SK-N-SH (cell line): ENCODE results near the gene C5orf63. TPM values are rescaled to one million over a fixed set of nuclear protein-coding genes. Genes with fewer than 3 reads are reported as not detected.

ENCODE experiments used
- CTCF ChIA-PET: fragments of 300-600, 350-600 bp; formaldehyde crosslinking; extraction: SDS; loops from one replicate; lab custom pipeline; 2021; lab: Yijun Ruan, JAX
- POLR2A ChIA-PET: fragments of 350-600 bp; sonication (Branson Sonifier 250); formaldehyde crosslinking; extraction: SDS; loops from one replicate; lab custom pipeline; 2020; ENCODE audit warnings: antibody characterized with exemption, inconsistent platforms; lab: Yijun Ruan, JAX
- DNase-seq: peaks from one replicate; pipeline ENCODE4 v3.0.0; 2012
- H2AFZ ChIP-seq: fragments of 200-600 bp; sonication (generic); 2 replicates; pipeline ENCODE4 v1.8.1; 2016; ENCODE audit warnings: antibody characterized with exemption, mild to moderate bottlenecking, low read depth
- H3F3A ChIP-seq: fragments of 200-600 bp; sonication (generic); replicated peaks from 2 replicates; pipeline ENCODE3; 2016; ENCODE audit warnings: antibody characterized with exemption, mild to moderate bottlenecking; ENCODE audit not compliant: insufficient read depth
- H3K27ac ChIP-seq, 2 experiments: fragments of 200-500 bp in 1 of 2; fragments of 200-600 bp in 1 of 2; sonication (Bioruptor generic) in 1 of 2; sonication (generic), shearing (Covaris generic) in 1 of 2; 2 replicates each; pipeline versions ENCODE4 v1.5.1 to v1.6.1; 2014 to 2016; ENCODE audit warnings: low read depth in 2 of 2, inconsistent platforms in 1 of 2, low read length in 1 of 2, mild to moderate bottlenecking in 1 of 2, mixed read lengths in 1 of 2
- H3K27me3 ChIP-seq: fragments of 200-600 bp; sonication (generic), shearing (Covaris generic); 2 replicates; pipeline ENCODE4 v1.6.1; 2016; ENCODE audit warnings: mixed run types; ENCODE audit not compliant: insufficient read depth
- H3K36me3 ChIP-seq, 2 experiments: fragments of 200-500 bp in 1 of 2; fragments of 200-600 bp in 1 of 2; sonication (Bioruptor generic) in 1 of 2; sonication (generic) in 1 of 2; replicated peaks in 1 of 2; 2 replicates each; pipeline versions ENCODE3 to v1.5.1; 2014 to 2016; ENCODE audit warnings: low read length in 1 of 2, mild to moderate bottlenecking in 1 of 2; ENCODE audit not compliant: insufficient read depth in 2 of 2, control insufficient read depth in 1 of 2
- H3K4me1 ChIP-seq, 2 experiments: fragments of 200-500 bp in 1 of 2; fragments of 200-600 bp in 1 of 2; sonication (Bioruptor generic) in 1 of 2; sonication (generic), shearing (Covaris generic) in 1 of 2; 2 replicates each; pipeline versions ENCODE4 v1.5.1 to v1.6.1; 2014 to 2016; ENCODE audit warnings: low read depth in 1 of 2, low read length in 1 of 2, mixed run types in 1 of 2; ENCODE audit not compliant: insufficient read depth in 2 of 2, control insufficient read depth in 1 of 2
- H3K4me2 ChIP-seq: fragments of 200-600 bp; sonication (generic), shearing (Covaris generic); 2 replicates; pipeline ENCODE4 v1.6.1; 2017; ENCODE audit warnings: mixed run types
- H3K4me3 ChIP-seq, 2 experiments: fragments of 200-500 bp in 1 of 2; fragments of 200-600 bp in 1 of 2; sonication (Bioruptor generic) in 1 of 2; sonication (generic), shearing (Covaris generic) in 1 of 2; 2 replicates each; pipeline versions ENCODE4 v1.5.1 to v1.8.1; 2014 to 2016; ENCODE audit warnings: low read depth in 2 of 2, inconsistent platforms in 1 of 2, low read length in 1 of 2, mild to moderate bottlenecking in 1 of 2, mixed read lengths in 1 of 2, moderate library complexity in 1 of 2
- H3K79me2 ChIP-seq: fragments of 200-600 bp; sonication (generic); 2 replicates; pipeline ENCODE4 v1.8.1; 2017; ENCODE audit warnings: mild to moderate bottlenecking; ENCODE audit not compliant: insufficient read depth
- H3K9ac ChIP-seq: fragments of 200-600 bp; sonication (generic); 2 replicates; pipeline ENCODE4 v1.6.1; 2017; ENCODE audit warnings: mixed run types
- H3K9me2 ChIP-seq: fragments of 200-600 bp; sonication (generic); 2 replicates; pipeline ENCODE4 v1.6.1; 2017; ENCODE audit warnings: mixed run types
- H3K9me3 ChIP-seq: fragments of 200-600 bp; sonication (generic); 2 replicates; pipeline ENCODE4 v1.6.1; 2017; ENCODE audit warnings: mixed run types, mild to moderate bottlenecking, moderate library complexity
- H4K20me1 ChIP-seq: fragments of 200-600 bp; sonication (generic); 2 replicates; pipeline ENCODE4 v1.6.1; 2017; ENCODE audit warnings: mild to moderate bottlenecking, mixed run types; ENCODE audit not compliant: insufficient read depth
- CHD2 ChIP-seq: fragments of 150-350 bp; IDR thresholded peaks from 2 replicates; pipeline ENCODE4 v1.6.1; 2018; ENCODE audit warnings: low read length; ENCODE audit not compliant: partially characterized antibody
- ELF1 ChIP-seq: IDR thresholded peaks from 2 replicates; pipeline ENCODE4 v1.4.0; 2012
- EP300 ChIP-seq, 2 experiments: IDR thresholded peaks; 2 replicates each; pipeline versions ENCODE4 v1.4.0 to v1.6.1; 2012; ENCODE audit warnings: borderline replicate concordance in 1 of 2, low read depth in 1 of 2, low read length in 1 of 2
- EZH2phosphoT487 ChIP-seq: fragments of 200-600 bp; sonication (generic); IDR thresholded peaks from 2 replicates; pipeline ENCODE4 v1.6.1; 2017; ENCODE audit warnings: low read depth, mixed run types, mild to moderate bottlenecking, antibody characterized with exemption, moderate library complexity, borderline replicate concordance
- FOSL2 ChIP-seq: IDR thresholded peaks from 2 replicates; pipeline ENCODE4 v1.4.0; 2012; ENCODE audit warnings: low read depth, mild to moderate bottlenecking, moderate library complexity, borderline replicate concordance
- FOXJ3 ChIP-seq: sonication (generic); formaldehyde crosslinking; IDR thresholded peaks from 2 replicates; pipeline ENCODE4 v1.5.1; 2020; ENCODE audit warnings: mild to moderate bottlenecking, missing genetic modification reagents
- FOXM1 ChIP-seq: IDR thresholded peaks from 2 replicates; pipeline ENCODE4 v1.4.0; 2012; ENCODE audit warnings: low read depth, mild to moderate bottlenecking
- GATA2 ChIP-seq: sonication (generic); formaldehyde crosslinking; IDR thresholded peaks from 2 replicates; pipeline ENCODE4 v1.5.0; 2020; ENCODE audit warnings: mild to moderate bottlenecking, missing genetic modification reagents
- MEF2A ChIP-seq: IDR thresholded peaks from 2 replicates; pipeline ENCODE4 v1.4.0; 2012; ENCODE audit warnings: low read depth, borderline replicate concordance
- MXI1 ChIP-seq: IDR thresholded peaks from 2 replicates; pipeline ENCODE4 v1.6.1; 2012; ENCODE audit warnings: mild to moderate bottlenecking, low read depth, low read length, improper control_type of control experiment
- NFIC ChIP-seq: IDR thresholded peaks from 2 replicates; pipeline ENCODE4 v1.4.0; 2012; ENCODE audit warnings: borderline replicate concordance
- RAD21 ChIP-seq: IDR thresholded peaks from 2 replicates; pipeline ENCODE4 v1.6.1; 2012; ENCODE audit warnings: mild to moderate bottlenecking, low read length
- RXRA ChIP-seq: IDR thresholded peaks from 2 replicates; pipeline ENCODE4 v1.4.0; 2012; ENCODE audit warnings: low read depth, mild to moderate bottlenecking, borderline replicate concordance
- SIN3A ChIP-seq: IDR thresholded peaks from 2 replicates; pipeline ENCODE4 v1.6.1; 2012; ENCODE audit warnings: low read depth, mild to moderate bottlenecking, low read length, moderate library complexity, borderline replicate concordance
- SMC3 ChIP-seq: IDR thresholded peaks from 2 replicates; pipeline ENCODE4 v1.6.1; 2012; ENCODE audit warnings: low read depth, low read length, improper control_type of control experiment
- TCF12 ChIP-seq: IDR thresholded peaks from 2 replicates; pipeline ENCODE4 v1.4.0; 2012
- TEAD4 ChIP-seq: IDR thresholded peaks from 2 replicates; pipeline ENCODE4 v1.4.0; 2012; ENCODE audit warnings: mild to moderate bottlenecking, borderline replicate concordance; ENCODE audit not compliant: insufficient read depth
- YY1 ChIP-seq: IDR thresholded peaks from 2 replicates; pipeline ENCODE4 v1.4.0; 2012; ENCODE audit warnings: low read depth, mild to moderate bottlenecking
- WGBS: methylation state at CpG from one replicate; pipeline ENCODE4 v1.1.6; 2017; ENCODE audit warnings: low lambda C conversion rate; 5-methylcytosine and 5-hydroxymethylcytosine counted together
- polyA plus RNA-seq, 3 experiments: library from polyadenylated mRNA; depleted of rRNA; stranded (reverse); fragments of >200 nt; gene quantifications; 2 replicates each; pipeline ENCODE4 v1.2.3, GENCODE V29; 2012
- TF ChIP-seq, protein P1 (sequence below): IDR thresholded peaks from 2 replicates; pipeline ENCODE4 v1.4.0; 2012; ENCODE audit warnings: low read depth
- TF ChIP-seq, protein P2 (sequence below): IDR thresholded peaks from 2 replicates; pipeline ENCODE4 v1.4.0; 2012; ENCODE audit warnings: low read depth, borderline replicate concordance
- TF ChIP-seq, protein P3 (sequence below): fragments of 150-350 bp; IDR thresholded peaks from 2 replicates; pipeline ENCODE4 v1.6.1; 2016; ENCODE audit warnings: mild to moderate bottlenecking, low read depth, low read length

C5orf63 gene
- polyA plus RNA-seq, 1 of the 3 experiments (the other 2 are of a cell fraction): 3.6 TPM

DNA sequence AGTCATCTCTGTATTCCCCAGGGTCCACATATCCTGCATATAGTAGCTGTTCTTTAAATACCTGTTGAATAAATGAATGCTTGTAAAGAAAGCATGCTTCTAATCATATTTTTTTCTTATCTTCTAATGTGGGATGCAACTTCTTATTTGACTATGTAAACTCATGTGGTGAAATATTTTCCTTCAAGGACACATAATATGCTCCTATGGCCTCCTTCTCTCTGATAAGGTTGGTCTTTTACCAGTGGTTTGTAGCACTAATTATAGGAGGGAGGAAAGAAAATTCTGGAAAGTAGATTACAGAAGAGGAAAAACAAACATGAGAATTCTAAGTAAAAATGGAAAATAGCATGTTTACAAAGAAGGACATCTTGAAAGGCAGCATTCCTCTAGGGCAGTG, 28.6 kb upstream of the C5orf63 start:
- Histone ChIP-seq H2AFZ (no peak overlapping the region), H3K27me3 (no peaks in the 10 kb centered on the region)
- POLR2A ChIA-PET: no interaction called here

DNA sequence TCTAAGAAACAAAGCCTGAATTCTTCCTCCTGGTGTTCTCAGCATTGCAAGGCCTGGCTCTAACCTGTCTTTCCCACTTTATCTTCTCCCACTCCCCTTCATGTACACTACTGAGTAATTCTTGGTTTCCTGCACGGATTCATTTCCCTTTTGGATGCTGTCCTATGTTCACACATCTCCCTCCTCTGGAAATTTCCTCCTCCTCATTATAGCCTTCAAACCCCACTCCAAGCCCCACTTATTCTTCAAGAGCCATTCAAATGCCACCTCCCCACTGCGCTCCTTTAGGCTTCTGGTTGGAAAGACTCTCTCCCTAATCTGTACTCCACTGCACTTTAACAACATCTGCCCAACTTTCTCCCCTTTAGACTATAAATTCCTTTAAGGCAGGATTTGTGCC, 28.2 kb upstream of the C5orf63 start:
- Histone ChIP-seq H3K4me1 (peaks cover 0 to 5% of the 10 kb centered on the region in 2 experiments; a peak in 2 of 4 replicates), H3K9ac (no peak overlapping the region), H3K9me2 (no peaks in the 10 kb centered on the region), H3K4me3 (no peak overlapping the region), H3K79me2 (no peaks in the 10 kb centered on the region), H3K27me3 (no peaks in the 10 kb centered on the region), H2AFZ (no peak overlapping the region), H3K9me3 (no peaks in the 10 kb centered on the region), H3K4me2 (no peak overlapping the region), H3K36me3 (no peaks in the 10 kb centered on the region), H3F3A (no peaks in the 10 kb centered on the region), H4K20me1 (no peaks in the 10 kb centered on the region), H3K27ac (no peak overlapping the region)
- POLR2A ChIA-PET: no interaction called here
- CTCF ChIA-PET: no interaction called here
- TF ChIP-seq TCF12: no peak
- no peak for TF ChIP-seq FOXM1
- no peak for TF ChIP-seq ELF1
- TF ChIP-seq EP300 (IDR thresholded peaks at IDR 0.05; ENCODE audit: borderline replicate concordance in 1 of 2, low read depth in 1 of 2, low read length in 1 of 2): no peak
- no peak for TF ChIP-seq SIN3A
- TF ChIP-seq YY1: no peak
- TF ChIP-seq NFIC: no peak
- TF ChIP-seq CHD2: no peak
- TF ChIP-seq, protein P1, sequence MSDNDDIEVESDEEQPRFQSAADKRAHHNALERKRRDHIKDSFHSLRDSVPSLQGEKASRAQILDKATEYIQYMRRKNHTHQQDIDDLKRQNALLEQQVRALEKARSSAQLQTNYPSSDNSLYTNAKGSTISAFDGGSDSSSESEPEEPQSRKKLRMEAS: no peak
- TF ChIP-seq RAD21: no peak
- TF ChIP-seq SMC3: no peak
- no peak for TF ChIP-seq FOXJ3 (CRISPR knock-in tag)
- TF ChIP-seq, protein P2, sequence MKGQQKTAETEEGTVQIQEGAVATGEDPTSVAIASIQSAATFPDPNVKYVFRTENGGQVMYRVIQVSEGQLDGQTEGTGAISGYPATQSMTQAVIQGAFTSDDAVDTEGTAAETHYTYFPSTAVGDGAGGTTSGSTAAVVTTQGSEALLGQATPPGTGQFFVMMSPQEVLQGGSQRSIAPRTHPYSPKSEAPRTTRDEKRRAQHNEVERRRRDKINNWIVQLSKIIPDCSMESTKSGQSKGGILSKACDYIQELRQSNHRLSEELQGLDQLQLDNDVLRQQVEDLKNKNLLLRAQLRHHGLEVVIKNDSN: no peak
- TF ChIP-seq FOSL2: no peak
- no peak for TF ChIP-seq MEF2A
- TF ChIP-seq GATA2 (CRISPR knock-in tag): no peak
- WGBS: 66% methylated on average over 2 of the region's 2 CpGs
- DNase-seq: no peak

More for the DNA sequence above, 28.6 kb upstream of the C5orf63 start:
- Histone ChIP-seq H3K36me3 (no peaks in the 10 kb centered on the region), H3F3A (no peaks in the 10 kb centered on the region), H3K9ac (no peak overlapping the region), H3K4me2 (no peak overlapping the region), H3K9me3 (no peaks in the 10 kb centered on the region), H4K20me1 (no peaks in the 10 kb centered on the region), H3K79me2 (no peaks in the 10 kb centered on the region), H3K9me2 (no peaks in the 10 kb centered on the region), H3K27ac (no peak overlapping the region), H3K4me1 (peaks cover 0 to 5% of the 10 kb centered on the region in 2 experiments; a peak in 2 of 4 replicates), H3K4me3 (no peak overlapping the region)
- CTCF ChIA-PET: no interaction called here
- no peak for TF ChIP-seq MXI1
- no peak for TF ChIP-seq TEAD4
- TF ChIP-seq NFIC: no peak
- TF ChIP-seq RAD21: no peak
- TF ChIP-seq, protein P3, sequence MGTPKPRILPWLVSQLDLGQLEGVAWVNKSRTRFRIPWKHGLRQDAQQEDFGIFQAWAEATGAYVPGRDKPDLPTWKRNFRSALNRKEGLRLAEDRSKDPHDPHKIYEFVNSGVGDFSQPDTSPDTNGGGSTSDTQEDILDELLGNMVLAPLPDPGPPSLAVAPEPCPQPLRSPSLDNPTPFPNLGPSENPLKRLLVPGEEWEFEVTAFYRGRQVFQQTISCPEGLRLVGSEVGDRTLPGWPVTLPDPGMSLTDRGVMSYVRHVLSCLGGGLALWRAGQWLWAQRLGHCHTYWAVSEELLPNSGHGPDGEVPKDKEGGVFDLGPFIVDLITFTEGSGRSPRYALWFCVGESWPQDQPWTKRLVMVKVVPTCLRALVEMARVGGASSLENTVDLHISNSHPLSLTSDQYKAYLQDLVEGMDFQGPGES: no peak
- no peak for TF ChIP-seq RXRA
- no peak for TF ChIP-seq SMC3
- TF ChIP-seq MEF2A: no peak
- TF ChIP-seq GATA2 (CRISPR knock-in tag): no peak
- TF ChIP-seq ELF1: no peak
- no peak for TF ChIP-seq EZH2phosphoT487
- TF ChIP-seq SIN3A: no peak
- DNase-seq: no peak
